ENCODE measurements around the gene BMERB1.

GRCh38 chr16:15556130-15556529 lies 121.7 kb downstream of the BMERB1 start:
- TF ChIP-seq CTCF (IDR thresholded peaks at IDR 0.05) (no peak), EP300 (IDR thresholded peaks at IDR 0.05) (no peak), POLR2A (IDR thresholded peaks at IDR 0.05; ENCODE audit: low read depth) (no peak)
